GM23338 (cell line): ENCODE results near the gene PIP5K1A. TPM values are rescaled to one million over a fixed set of nuclear protein-coding genes. Genes with fewer than 3 reads are reported as not detected.

Experiments
- ATAC-seq: fragments of 200-7000 bp; cut with Tn5 transposase; 3 replicates; pipeline ENCODE4 v1.9.1; 2020
- DNase-seq: peaks from one replicate; pipeline ENCODE4 v3.0.0-alpha.2; 2015; ENCODE audit warnings: low spot score
- H2AFZ ChIP-seq: fragments of 200-600 bp; sonication (generic); 2 replicates; pipeline ENCODE4 v1.8.0; 2016; ENCODE audit warnings: antibody characterized with exemption, mild to moderate bottlenecking, moderate library complexity
- H3F3A ChIP-seq: fragments of 200-600 bp; sonication (generic); replicated peaks from 2 replicates; pipeline ENCODE4 v1.8.0; 2017; ENCODE audit warnings: antibody characterized with exemption, mixed run types, low read depth
- H3K27ac ChIP-seq: fragments of 200-600 bp; sonication (generic); 2 replicates; pipeline ENCODE4 v1.6.1; 2016; ENCODE audit warnings: low read depth
- H3K27me3 ChIP-seq: fragments of 200-600 bp; sonication (generic); 2 replicates; pipeline ENCODE4 v1.8.0; 2016; ENCODE audit warnings: mild to moderate bottlenecking, mixed run types, moderate library complexity; ENCODE audit not compliant: insufficient read depth
- H3K36me3 ChIP-seq: fragments of 200-600 bp; sonication (generic); 2 replicates; pipeline ENCODE4 v1.8.0; 2016; ENCODE audit warnings: mild to moderate bottlenecking; ENCODE audit not compliant: insufficient read depth
- H3K4me1 ChIP-seq: fragments of 200-600 bp; sonication (generic); 2 replicates; pipeline ENCODE4 v1.8.0; 2016; ENCODE audit warnings: mild to moderate bottlenecking, moderate library complexity; ENCODE audit not compliant: insufficient read depth
- H3K4me2 ChIP-seq: fragments of 200-600 bp; sonication (generic); 2 replicates; pipeline ENCODE4 v1.7.1; 2017; ENCODE audit warnings: mixed run types
- H3K4me3 ChIP-seq: fragments of 200-600 bp; sonication (generic); 2 replicates; pipeline ENCODE4 v1.6.1; 2016; ENCODE audit warnings: mixed run types
- H3K79me2 ChIP-seq: fragments of 200-600 bp; sonication (generic); replicated peaks from 2 replicates; pipeline ENCODE4 v1.8.0; 2017; ENCODE audit warnings: mild to moderate bottlenecking; ENCODE audit not compliant: insufficient read depth
- H3K9me2 ChIP-seq: fragments of 200-600 bp; sonication (generic); 2 replicates; pipeline ENCODE4 v1.8.0; 2017; ENCODE audit not compliant: insufficient read depth
- H4K20me1 ChIP-seq: fragments of 200-600 bp; sonication (generic); replicated peaks from 2 replicates; pipeline ENCODE4 v1.8.0; 2017; ENCODE audit warnings: mild to moderate bottlenecking; ENCODE audit not compliant: insufficient read depth
- H3K27ac Mint-ChIP-seq: 2 replicates; pipeline ENCODE4 v1.8.0; 2020; ENCODE audit warnings: inconsistent platforms, mild to moderate bottlenecking, moderate library complexity, mixed read lengths
- H3K27me3 Mint-ChIP-seq: 3 replicates; pipeline ENCODE4 v1.8.0; 2022; ENCODE audit warnings: low read depth, mild to moderate bottlenecking, moderate library complexity, mixed read lengths, inconsistent platforms; ENCODE audit not compliant: insufficient read depth, poor library complexity
- H3K36me3 Mint-ChIP-seq: 3 replicates; pipeline ENCODE4 v1.8.0; 2021; ENCODE audit warnings: low read depth, mild to moderate bottlenecking, inconsistent platforms, moderate library complexity, mixed read lengths
- H3K4me1 Mint-ChIP-seq: 3 replicates; pipeline ENCODE4 v1.8.0; 2020; ENCODE audit warnings: mild to moderate bottlenecking, inconsistent platforms, mixed read lengths
- H3K4me3 Mint-ChIP-seq: 3 replicates; pipeline ENCODE4 v1.8.0; 2021; ENCODE audit warnings: moderate library complexity, mild to moderate bottlenecking, inconsistent platforms, mixed read lengths
- H3K9me3 Mint-ChIP-seq: 3 replicates; pipeline ENCODE4 v1.8.0; 2020; ENCODE audit warnings: moderate library complexity, mild to moderate bottlenecking, inconsistent platforms, mixed read lengths
- CREB1 ChIP-seq: fragments of 250-450 bp; sonication (Bioruptor Pico); IDR thresholded peaks from 2 replicates; pipeline ENCODE4 v1.5.0; 2020; ENCODE audit warnings: low read depth, mild to moderate bottlenecking, moderate library complexity
- CTCF ChIP-seq, 2 experiments: fragments of 200-600 bp in 1 of 2; sonication (generic) in 1 of 2; conservative IDR thresholded peaks; 2 replicates each; pipeline versions ENCODE4 v1.5.1 to v1.6.1; 2016 to 2017; ENCODE audit warnings: antibody characterized with exemption in 2 of 2, low read depth in 2 of 2, mild to moderate bottlenecking in 2 of 2, moderate library complexity in 1 of 2
- ETS1 ChIP-seq: IDR thresholded peaks from 2 replicates; pipeline ENCODE4 v1.6.1; 2016; ENCODE audit warnings: antibody characterized with exemption
- EZH2 ChIP-seq: fragments of 200-600 bp; sonication (generic); IDR thresholded peaks from one replicate; pipeline ENCODE4 v1.8.0; 2017; ENCODE audit warnings: antibody characterized with exemption, mild to moderate bottlenecking, low read depth; ENCODE audit not compliant: unreplicated experiment
- EZH2phosphoT487 ChIP-seq: fragments of 200-600 bp; sonication (generic); IDR thresholded peaks from one replicate; pipeline ENCODE4 v1.8.1; 2018; ENCODE audit warnings: antibody characterized with exemption; ENCODE audit not compliant: unreplicated experiment
- JUNB ChIP-seq: IDR thresholded peaks from one replicate; pipeline ENCODE4 v1.6.1; 2016; ENCODE audit warnings: antibody characterized with exemption; ENCODE audit not compliant: unreplicated experiment
- NANOG ChIP-seq: IDR thresholded peaks from 2 replicates; pipeline ENCODE4 v1.6.1; 2016; ENCODE audit warnings: antibody characterized with exemption, borderline replicate concordance
- POLR2AphosphoS5 ChIP-seq: IDR thresholded peaks from 2 replicates; pipeline ENCODE4 v1.6.1; 2016; ENCODE audit warnings: antibody characterized with exemption, low read depth
- REST ChIP-seq: IDR thresholded peaks from one replicate; pipeline ENCODE4 v1.6.1; 2018; ENCODE audit warnings: antibody characterized with exemption; ENCODE audit not compliant: unreplicated experiment
- STAT1 ChIP-seq: IDR thresholded peaks from one replicate; pipeline ENCODE4 v1.6.1; 2016; ENCODE audit warnings: antibody characterized with exemption; ENCODE audit not compliant: unreplicated experiment
- ZNF114 ChIP-seq: fragments of 250-450 bp; sonication (Bioruptor Pico); IDR thresholded peaks from 2 replicates; pipeline ENCODE4 v1.5.0; 2020; ENCODE audit warnings: mild to moderate bottlenecking, moderate library complexity
- ZNF331 ChIP-seq: fragments of 250-450 bp; sonication (Bioruptor Pico); IDR thresholded peaks from 2 replicates; pipeline ENCODE4 v1.5.0; 2020; ENCODE audit warnings: low read depth, mild to moderate bottlenecking, moderate library complexity
- polyA plus RNA-seq: library from polyadenylated mRNA; unstranded; fragments of >200 nt; fragmentation: Nextera tagmentation; extraction: Ambion mirVana; gene quantifications from 2 replicates; pipeline ENCODE4 v1.2.1, GENCODE V29; 2016
- total RNA-seq: library from RNA; depleted of rRNA; stranded (reverse); fragments of >200 nt; shearing (Covaris generic); gene quantifications from 2 replicates; pipeline ENCODE4 v1.2.3, GENCODE V29; 2014

Gene PIP5K1A
- total and polyA plus RNA-seq, 2 experiments from 2014 or later: 23.2 to 63.3 TPM

GRCh38 chr1:151282883-151283725, 84.8 kb downstream of the PIP5K1A start (continued):
- TF ChIP-seq ZNF114 (CRISPR knock-in tag) (no peak), NANOG (no peak), REST (no peak), STAT1 (no peak), EZH2phosphoT487 (no peak), ZNF331 (CRISPR knock-in tag) (no peak)

DNA sequence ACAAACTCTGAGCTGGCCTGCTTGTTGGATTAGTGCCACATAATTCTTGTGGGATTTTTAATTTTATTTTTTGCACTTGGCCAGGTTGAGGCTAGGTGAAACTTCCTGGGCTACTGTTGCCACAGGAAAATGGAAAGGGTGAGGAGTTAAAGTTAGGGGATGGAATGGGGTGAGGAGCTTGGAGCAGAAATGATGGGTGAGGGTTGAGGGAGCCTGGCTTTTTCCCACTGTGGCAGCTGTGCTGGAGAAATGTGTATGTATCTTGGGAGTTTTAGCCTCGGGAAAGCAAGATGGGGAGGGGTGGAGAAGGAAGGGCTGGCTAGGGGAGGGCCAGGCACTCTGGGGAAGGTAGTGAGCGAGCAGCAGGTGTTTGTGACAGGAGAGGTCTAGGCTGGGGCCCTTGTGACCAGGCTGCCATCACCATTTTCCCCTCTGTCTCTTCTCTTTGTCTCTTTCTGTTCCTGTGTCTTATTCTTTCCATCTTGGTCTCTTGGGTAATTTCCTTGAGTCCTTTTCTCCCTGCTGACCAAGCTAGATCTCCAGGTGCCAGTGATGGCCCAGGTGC, 85.7 kb downstream of the PIP5K1A start:
- Histone ChIP-seq H2AFZ (no peak overlapping the region), H4K20me1 (peaks cover 12% of the 10 kb centered on the region; the same call in 1 of the 2 replicates), H3K4me2 (peak overlapping the region; percentile 99; the same call in 1 of the 2 replicates), H3K36me3 (0 out of 2 replicates have a peak, but pooled peaks cover 9% of the 10 kb centered on the region), H3K79me2 (peaks cover 34% of the 10 kb centered on the region), H3F3A (0 out of 2 replicates have a peak, but pooled peaks cover 10% of the 10 kb centered on the region), H3K4me3 (peak overlapping the region; percentile 95; the same call in 1 of the 2 replicates), H3K27me3 (no peaks in the 10 kb centered on the region), H3K9me2 (no peaks in the 10 kb centered on the region), H3K27ac (0 out of 2 replicates have a peak overlapping the region, but pooled peaks have one; percentile 99), H3K4me1 (peaks cover 6% of the 10 kb centered on the region; the same call in 1 of the 2 replicates)
- Mint-ChIP-seq H3K4me3 (peak overlapping the region; percentile 98), H3K27me3 (peaks cover 25% of the 10 kb centered on the region), H3K27ac (peak overlapping the region; percentile 38), H3K4me1 (peaks cover 26% of the 10 kb centered on the region), H3K9me3 (no peaks in the 10 kb centered on the region), H3K36me3 (peaks cover 46% of the 10 kb centered on the region)
- DNase-seq (no peak), ATAC-seq (no peak)
- TF ChIP-seq CREB1 (no peak), REST (no peak), EZH2phosphoT487 (no peak), ZNF114 (CRISPR knock-in tag) (no peak), NANOG (no peak), CTCF (conservative IDR thresholded peaks at IDR 0.05; ENCODE audit: low read depth in 2 of 2) (no peak), ETS1 (no peak), JUNB (no peak), ZNF331 (CRISPR knock-in tag) (no peak), STAT1 (no peak), EZH2 (no peak), POLR2AphosphoS5 (no peak)
